ENCODE results near the gene CUX1. TPM values are rescaled to one million over a fixed set of nuclear protein-coding genes. Genes with fewer than 3 reads are reported as not detected.

The CUX1 gene
- total RNA-seq, 3 donors from 2014 or later, result 35.1 to 54.4 (median 41.1) TPM

DNA sequence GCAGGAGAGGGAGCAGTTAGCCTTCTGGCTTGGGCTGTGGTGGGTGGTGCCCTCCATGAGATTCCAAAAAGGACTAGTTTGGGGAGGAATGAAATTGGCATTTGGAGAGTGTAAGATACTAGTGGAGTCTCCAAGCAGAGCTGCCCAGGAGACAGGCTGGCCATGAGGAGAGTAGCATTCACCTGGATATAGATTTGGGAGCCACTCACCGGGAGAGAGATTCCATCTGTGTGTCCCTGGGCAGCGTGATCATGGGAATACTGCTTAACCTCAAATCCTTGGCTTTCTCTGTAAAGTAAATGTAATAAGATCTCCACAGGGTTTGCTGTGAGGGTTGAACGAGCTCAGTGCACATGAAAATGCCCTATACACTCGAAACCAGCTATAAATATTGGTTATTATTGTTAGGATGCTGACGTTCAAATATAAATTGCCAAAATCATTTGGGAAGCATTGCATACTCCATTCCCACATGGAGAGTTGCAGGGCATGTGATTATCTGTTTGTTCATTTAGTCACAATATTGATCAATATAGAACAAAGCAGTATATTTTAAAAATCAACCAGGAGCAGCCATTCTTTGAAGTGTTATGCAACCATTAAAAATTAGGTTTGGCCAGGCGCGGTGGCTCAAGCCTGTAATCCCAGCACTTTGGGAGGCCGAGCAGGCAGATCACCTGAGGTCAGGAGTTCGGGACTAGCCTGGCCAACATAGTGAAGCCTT, 143.7 kb downstream of the CUX1 start:
- no peaks in the 10 kb centered on the region for H3K36me3 ChIP-seq
- H3K27ac ChIP-seq, result no peak overlapping the region
- intact Hi-C loops (cut with DNase I; ENCODE audit: low total_unique reads), result no loop called here

DNA sequence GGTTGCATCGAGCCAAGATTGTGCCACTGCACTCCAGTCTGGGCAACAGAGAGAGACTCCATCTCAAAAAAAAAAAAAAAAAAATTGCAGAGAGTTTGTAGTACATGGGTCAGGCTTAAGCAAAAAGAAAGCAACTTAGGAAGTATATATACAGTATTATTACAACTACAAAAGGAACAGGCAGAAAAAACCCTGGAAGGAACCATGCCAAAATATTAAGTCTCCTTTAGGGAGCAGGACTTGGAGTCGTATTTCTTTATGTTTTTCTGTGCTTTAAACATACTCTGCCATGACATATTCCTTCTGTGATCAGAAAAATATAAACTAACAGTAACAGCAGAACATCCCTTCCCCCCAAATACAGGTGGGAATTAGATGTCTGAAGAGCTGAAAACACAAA, 144.4 kb downstream of the CUX1 start:
- Histone ChIP-seq H3K4me1 (no peaks in the 10 kb centered on the region), H3K27me3 (no peaks in the 10 kb centered on the region), H3K4me3 (no peak overlapping the region), H3K27ac (no peak overlapping the region), H3K9me3 (no peaks in the 10 kb centered on the region), H3K36me3 (no peaks in the 10 kb centered on the region)
- no peak for DNase-seq (ENCODE audit: low spot score in 2 of 2)
- no peak for TF ChIP-seq CTCF (IDR thresholded peaks at IDR 0.05)
- TF ChIP-seq POLR2A (IDR thresholded peaks at IDR 0.05), result no peak
- no peak for TF ChIP-seq POLR2AphosphoS5 (IDR thresholded peaks at IDR 0.05)
- intact Hi-C loops (cut with DNase I; ENCODE audit: low total_unique reads), result no loop called here

More for the DNA sequence above, 143.7 kb downstream of the CUX1 start:
- Histone ChIP-seq H3K27me3 (no peaks in the 10 kb centered on the region), H3K9me3 (no peaks in the 10 kb centered on the region), H3K4me1 (no peaks in the 10 kb centered on the region), H3K4me3 (no peak overlapping the region)
- TF ChIP-seq CTCF (IDR thresholded peaks at IDR 0.05) (no peak), POLR2A (IDR thresholded peaks at IDR 0.05) (no peak), POLR2AphosphoS5 (IDR thresholded peaks at IDR 0.05) (no peak)
- DNase-seq (ENCODE audit: low spot score in 2 of 2), result no peak

DNA sequence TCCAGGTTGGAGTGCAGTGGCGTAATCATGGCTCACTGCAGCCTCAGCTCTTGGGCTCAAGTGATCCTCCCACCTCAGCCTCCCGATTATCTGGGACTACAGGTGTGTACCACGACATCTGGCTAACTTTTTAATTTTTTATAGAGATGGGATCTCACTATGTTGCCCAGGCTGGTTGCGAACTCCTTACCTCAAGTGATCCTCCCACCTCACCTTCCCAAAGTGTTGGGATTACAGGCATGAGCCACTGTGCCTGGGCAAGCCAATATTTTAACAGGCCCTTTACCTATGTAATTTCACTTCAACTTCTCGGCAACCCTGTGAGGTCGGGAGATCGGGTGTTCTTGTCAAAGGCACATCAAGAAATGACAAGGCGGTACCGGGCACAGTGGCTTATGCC, 146.3 kb downstream of the CUX1 start:
- no peaks in the 10 kb centered on the region for H3K27me3 ChIP-seq
- DNase-seq (ENCODE audit: low spot score in 2 of 2), result no peak
- H3K27ac ChIP-seq, result no peak overlapping the region
- TF ChIP-seq CTCF (IDR thresholded peaks at IDR 0.05) (no peak), POLR2A (IDR thresholded peaks at IDR 0.05) (no peak), POLR2AphosphoS5 (IDR thresholded peaks at IDR 0.05) (no peak)
- no peak overlapping the region for H3K4me3 ChIP-seq
- no peaks in the 10 kb centered on the region for H3K4me1 ChIP-seq
- intact Hi-C loops (cut with DNase I; ENCODE audit: low total_unique reads), result no loop called here
- no peaks in the 10 kb centered on the region for H3K9me3 ChIP-seq
- no peaks in the 10 kb centered on the region for H3K36me3 ChIP-seq

DNA sequence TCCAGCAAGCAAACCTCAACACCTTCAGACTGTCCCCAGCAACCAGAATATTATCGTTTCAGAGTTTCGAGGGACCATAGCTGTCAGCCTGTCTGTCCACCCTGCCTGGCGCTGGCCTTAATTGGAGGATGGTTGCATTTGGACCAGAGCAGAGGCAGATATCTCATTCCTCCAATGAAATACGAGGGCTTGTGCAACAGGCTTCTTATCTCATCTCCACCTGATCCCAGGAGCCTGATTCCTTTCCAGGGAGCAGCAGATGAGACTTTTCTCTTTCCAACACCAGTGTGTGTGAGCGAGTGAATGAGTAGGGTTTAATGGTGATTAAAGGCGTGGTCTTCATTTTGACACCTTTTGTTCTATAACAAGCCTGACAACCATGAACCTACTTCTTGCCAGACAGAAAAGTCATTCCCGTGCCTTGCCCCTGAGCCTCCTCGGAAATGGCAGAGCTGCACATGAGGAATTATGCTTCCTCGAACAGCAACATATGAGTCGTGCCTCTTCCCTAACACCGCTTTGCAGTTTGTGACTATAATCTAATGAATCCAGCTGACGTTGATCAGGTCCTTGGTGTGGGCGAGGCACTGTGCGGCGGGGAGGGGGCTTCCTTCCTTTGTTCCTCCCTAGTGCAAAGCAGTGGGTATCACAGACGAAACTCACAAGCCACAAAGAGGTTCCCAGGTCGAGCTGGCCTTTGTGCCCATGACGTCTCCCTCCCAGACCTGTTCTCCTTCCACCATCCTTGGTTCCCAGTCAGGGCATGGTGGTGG, 147.4 kb downstream of the CUX1 start:
- H3K27me3 ChIP-seq, result no peaks in the 10 kb centered on the region
- H3K4me3 ChIP-seq, result no peak overlapping the region
- intact Hi-C loops (cut with DNase I; ENCODE audit: low total_unique reads), result no loop called here
- no peak for DNase-seq (ENCODE audit: low spot score in 2 of 2)
- H3K27ac ChIP-seq, result no peak overlapping the region
- TF ChIP-seq POLR2AphosphoS5 (IDR thresholded peaks at IDR 0.05) (no peak), CTCF (IDR thresholded peaks at IDR 0.05) (no peak), POLR2A (IDR thresholded peaks at IDR 0.05) (no peak)
- no peaks in the 10 kb centered on the region for H3K4me1 ChIP-seq
- H3K36me3 ChIP-seq, result no peaks in the 10 kb centered on the region
- no peaks in the 10 kb centered on the region for H3K9me3 ChIP-seq

Measured in breast epithelium (tissue), 4 donors.